Measurements from ENCODE around the gene GNB2. TPM values are rescaled to one million over a fixed set of nuclear protein-coding genes. Genes with fewer than 3 reads are reported as not detected.
A peak's percentile ranks its signal among the peaks of the same experiment; 100 is the strongest.

Gene GNB2
- 97.5 TPM for polyA plus RNA-seq (2012; ENCODE audit: low read depth, missing spikeins)

DNA sequence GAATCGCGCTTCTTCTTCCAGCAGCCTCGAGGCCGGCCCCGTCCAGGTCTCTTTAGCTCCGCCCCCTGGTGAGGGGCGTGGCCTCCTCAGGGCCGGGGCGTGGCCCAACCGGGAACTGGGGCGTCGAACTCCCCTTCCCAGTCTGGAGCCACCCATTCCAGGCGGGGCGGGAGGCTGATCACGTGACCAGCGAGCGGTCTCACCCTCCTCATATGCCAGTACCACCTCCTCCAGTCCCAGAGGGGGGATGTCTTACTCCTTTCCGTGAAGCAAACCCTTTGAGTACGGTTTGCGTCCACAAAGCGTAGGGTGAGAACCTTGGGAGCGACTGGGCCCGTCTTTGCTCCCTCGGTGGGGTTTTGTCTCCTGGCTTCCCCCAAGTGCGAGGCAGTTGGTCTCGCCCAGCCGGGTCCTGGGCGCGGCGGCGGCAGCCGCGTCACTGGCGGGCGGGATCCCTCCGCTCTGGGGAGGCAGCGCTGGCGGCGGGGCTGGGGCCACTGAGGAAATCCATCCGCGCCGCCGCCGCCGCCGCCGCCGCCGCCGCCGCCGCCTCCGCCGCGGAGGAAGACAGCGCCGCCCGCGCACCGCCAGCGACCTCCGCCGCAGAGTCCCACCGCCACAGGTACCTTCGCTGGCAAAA is at the start of gene GNB2:
TSS of gene GNB2 (plus strand) at position 439 of the 640 bp plus-strand sequence. CDS start 2,526 bp downstream, outside the sequence.
- DNase-seq (ENCODE audit: insufficient read length, low spot score): peak; percentile 91
- no peak for TF ChIP-seq PAX5 (IDR thresholded peaks at IDR 0.05; ENCODE audit: insufficient read depth, low read length, severe bottlenecking)
- peak; percentile 77 for TF ChIP-seq TAF1 (IDR thresholded peaks at IDR 0.05; ENCODE audit: low read depth, low read length)
- TF ChIP-seq POLR2AphosphoS5 (IDR thresholded peaks at IDR 0.05; ENCODE audit: low read depth, low read length): peak; percentile 52; the same call in 1 of the 2 replicates
- 0 out of 2 replicates have a peak, but pooled peaks have one; percentile 39 for TF ChIP-seq POU2F2 (IDR thresholded peaks at IDR 0.05; ENCODE audit: low read depth, low read length)
- TF ChIP-seq POLR2A (IDR thresholded peaks at IDR 0.05; ENCODE audit: low read depth, low read length): peak; percentile 62
- TF ChIP-seq SPI1 (IDR thresholded peaks at IDR 0.05; ENCODE audit: low read depth, low read length): no peak
- peak; percentile 98 for FAIRE-seq

DNA sequence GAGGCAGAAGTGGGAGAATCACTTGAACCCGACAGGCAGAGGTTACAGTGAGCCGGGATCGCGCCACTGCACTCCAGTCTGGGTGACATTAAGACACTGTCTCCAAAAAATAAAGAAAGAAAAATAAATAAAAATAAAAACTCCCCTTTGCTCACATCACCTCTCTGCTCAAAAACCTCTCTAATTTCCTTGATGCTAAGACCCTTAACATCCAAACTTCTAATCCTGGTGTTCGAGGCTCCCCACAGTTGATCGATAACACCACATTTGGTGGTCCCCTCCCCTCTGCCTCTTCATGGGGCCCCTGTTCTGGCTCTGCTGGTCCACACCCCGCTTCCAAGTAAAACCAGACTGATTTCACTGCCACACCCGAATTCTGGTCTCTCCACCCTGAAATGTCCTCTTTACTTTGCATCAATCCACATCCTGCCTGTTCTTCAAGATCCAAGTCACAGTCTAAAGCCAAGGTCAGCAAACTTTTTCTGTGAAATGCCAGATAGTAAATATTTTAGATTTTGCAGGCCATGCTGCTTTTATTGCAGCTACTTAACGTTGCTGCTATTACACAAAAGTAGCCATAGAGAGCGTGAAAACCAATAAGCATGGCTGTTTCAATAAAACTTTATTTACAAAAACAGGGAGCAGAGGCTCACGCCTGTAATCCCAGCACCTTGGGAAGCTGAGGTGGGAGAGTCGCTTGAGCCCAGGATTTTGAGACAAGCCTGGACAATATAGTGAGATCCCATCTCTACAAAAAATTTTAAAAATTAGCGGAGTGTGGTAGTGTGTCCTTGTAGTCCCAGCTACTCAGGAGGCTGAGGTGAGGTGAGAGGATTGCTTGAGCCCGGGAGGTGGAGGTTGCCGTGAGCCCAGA is 49.4 kb upstream of the GNB2 start:
- TF ChIP-seq SPI1 (IDR thresholded peaks at IDR 0.05; ENCODE audit: low read depth, low read length) (no peak), PAX5 (IDR thresholded peaks at IDR 0.05; ENCODE audit: insufficient read depth, low read length, severe bottlenecking) (no peak), POLR2AphosphoS5 (IDR thresholded peaks at IDR 0.05; ENCODE audit: low read depth, low read length) (no peak), POU2F2 (IDR thresholded peaks at IDR 0.05; ENCODE audit: low read depth, low read length) (no peak), POLR2A (IDR thresholded peaks at IDR 0.05; ENCODE audit: low read depth, low read length) (no peak), TAF1 (IDR thresholded peaks at IDR 0.05; ENCODE audit: low read depth, low read length) (no peak)
- no peak for DNase-seq (ENCODE audit: insufficient read length, low spot score)
- FAIRE-seq: no peak

DNA sequence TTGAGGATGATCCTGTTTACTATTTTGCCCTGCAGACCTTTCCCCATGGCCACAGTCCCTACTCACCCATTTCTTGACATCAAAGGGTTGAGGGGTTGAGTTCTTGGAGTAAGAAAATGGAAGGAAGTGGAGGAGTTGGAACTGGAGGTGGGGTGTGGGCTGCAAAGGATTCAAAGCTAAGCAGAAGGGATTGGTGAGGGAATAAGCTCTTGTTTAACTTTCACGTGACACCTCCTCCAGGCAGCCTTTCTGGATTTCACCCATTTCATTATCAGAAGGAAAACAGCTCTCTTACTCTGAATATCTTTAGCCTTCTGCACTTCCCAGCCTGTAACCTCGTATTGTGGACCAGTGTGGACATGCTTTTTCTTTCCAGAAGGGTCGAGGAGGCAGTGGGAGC is 47.5 kb upstream of the GNB2 start:
- no peak for FAIRE-seq
- DNase-seq (ENCODE audit: insufficient read length, low spot score): no peak
- TF ChIP-seq POLR2A (IDR thresholded peaks at IDR 0.05; ENCODE audit: low read depth, low read length) (no peak), TAF1 (IDR thresholded peaks at IDR 0.05; ENCODE audit: low read depth, low read length) (no peak), POU2F2 (IDR thresholded peaks at IDR 0.05; ENCODE audit: low read depth, low read length) (no peak), POLR2AphosphoS5 (IDR thresholded peaks at IDR 0.05; ENCODE audit: low read depth, low read length) (no peak), SPI1 (IDR thresholded peaks at IDR 0.05; ENCODE audit: low read depth, low read length) (no peak), PAX5 (IDR thresholded peaks at IDR 0.05; ENCODE audit: insufficient read depth, low read length, severe bottlenecking) (no peak)

DNA sequence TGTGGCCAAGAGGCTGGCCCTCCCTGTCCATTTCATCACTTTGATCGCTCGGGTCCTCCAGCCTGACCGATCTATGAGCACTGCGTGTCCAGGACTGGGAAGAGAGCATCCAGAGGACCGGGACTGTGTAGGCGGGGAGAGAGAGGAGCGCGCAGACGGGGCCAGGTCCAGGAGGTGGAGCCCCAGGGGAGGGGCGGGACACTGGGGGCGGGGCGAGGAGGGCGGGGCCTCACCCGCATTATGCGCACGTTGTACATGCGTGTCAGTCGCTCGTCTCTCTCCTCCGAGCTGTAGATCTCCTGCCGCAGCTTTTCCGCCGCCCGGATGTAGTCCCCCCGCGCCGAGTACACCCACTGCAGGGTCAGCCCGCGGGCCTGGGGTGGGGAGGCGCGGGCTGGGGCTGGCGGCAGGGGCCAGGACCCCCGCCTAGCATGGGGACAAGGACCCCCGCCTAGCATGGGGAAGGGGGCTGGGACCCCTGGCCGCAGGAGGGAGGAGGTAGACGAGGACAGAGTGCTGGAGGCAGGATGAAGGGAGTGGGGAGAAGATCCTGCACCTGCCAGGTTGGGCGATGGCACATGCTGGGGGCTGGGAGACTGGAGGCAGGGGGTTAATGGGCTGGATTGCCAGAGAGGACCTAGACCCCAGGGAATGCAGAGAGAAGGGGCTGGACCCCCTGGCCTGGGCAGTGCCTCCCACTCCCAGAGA is 46.9 kb upstream of the GNB2 start:
- peak; percentile 91 for FAIRE-seq
- TF ChIP-seq POLR2AphosphoS5 (IDR thresholded peaks at IDR 0.05; ENCODE audit: low read depth, low read length): no peak
- peak; percentile 59; the same call in 1 of the 2 replicates for TF ChIP-seq TAF1 (IDR thresholded peaks at IDR 0.05; ENCODE audit: low read depth, low read length)
- DNase-seq (ENCODE audit: insufficient read length, low spot score): peak; percentile 97

DNA sequence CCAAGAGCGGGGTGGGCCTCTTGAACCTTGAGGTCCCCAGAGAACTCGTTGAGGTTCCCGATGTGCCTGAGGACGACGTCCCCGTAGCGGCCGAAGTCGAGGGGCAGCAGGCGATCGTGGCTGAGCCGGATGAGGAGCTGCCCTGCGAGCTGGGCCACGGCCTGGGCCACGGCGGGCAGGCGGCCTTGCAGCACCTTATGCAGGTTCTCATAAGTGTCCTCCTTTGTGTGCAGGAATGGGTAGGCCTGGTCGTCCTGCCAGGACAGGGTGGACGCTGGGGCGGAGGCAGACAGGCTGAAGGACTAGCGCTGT is 46.3 kb upstream of the GNB2 start:
- FAIRE-seq: no peak
- DNase-seq (ENCODE audit: insufficient read length, low spot score): no peak
- TF ChIP-seq POLR2AphosphoS5 (IDR thresholded peaks at IDR 0.05; ENCODE audit: low read depth, low read length) (no peak), SPI1 (IDR thresholded peaks at IDR 0.05; ENCODE audit: low read depth, low read length) (no peak), POLR2A (IDR thresholded peaks at IDR 0.05; ENCODE audit: low read depth, low read length) (no peak), TAF1 (IDR thresholded peaks at IDR 0.05; ENCODE audit: low read depth, low read length) (no peak), POU2F2 (IDR thresholded peaks at IDR 0.05; ENCODE audit: low read depth, low read length) (no peak), PAX5 (IDR thresholded peaks at IDR 0.05; ENCODE audit: insufficient read depth, low read length, severe bottlenecking) (no peak)

DNA sequence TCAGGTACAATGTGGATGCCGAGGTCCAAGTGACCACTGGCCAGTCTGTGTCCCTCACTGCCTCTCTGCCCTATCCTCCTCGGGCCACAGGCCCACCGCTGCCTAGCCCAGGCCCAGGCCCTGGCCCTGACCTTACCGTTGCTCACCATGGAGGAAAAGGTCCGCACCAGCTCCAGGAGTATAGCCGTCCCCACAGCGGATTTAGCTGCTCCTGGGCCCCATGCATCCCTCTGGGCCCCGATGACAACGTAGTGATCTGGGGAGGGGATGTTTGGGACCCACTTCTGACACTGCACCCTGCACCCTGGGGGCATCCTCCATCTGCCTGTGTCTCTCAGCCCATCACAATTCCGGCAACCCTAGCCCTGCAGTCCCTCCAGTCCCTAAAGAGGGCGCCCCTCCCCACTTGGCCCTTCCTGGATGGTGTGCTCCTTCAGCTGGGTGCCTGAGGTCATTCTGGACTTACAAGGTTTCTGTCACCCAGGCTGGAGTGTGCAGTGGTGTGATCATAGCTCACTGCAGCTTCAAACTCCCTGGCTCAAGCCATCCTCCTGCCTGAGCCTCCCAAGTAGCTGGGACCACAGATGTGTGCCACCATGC is 44.3 kb upstream of the GNB2 start:
- FAIRE-seq: no peak
- TF ChIP-seq POU2F2 (IDR thresholded peaks at IDR 0.05; ENCODE audit: low read depth, low read length) (no peak), POLR2AphosphoS5 (IDR thresholded peaks at IDR 0.05; ENCODE audit: low read depth, low read length) (no peak), TAF1 (IDR thresholded peaks at IDR 0.05; ENCODE audit: low read depth, low read length) (no peak), SPI1 (IDR thresholded peaks at IDR 0.05; ENCODE audit: low read depth, low read length) (no peak), POLR2A (IDR thresholded peaks at IDR 0.05; ENCODE audit: low read depth, low read length) (no peak), PAX5 (IDR thresholded peaks at IDR 0.05; ENCODE audit: insufficient read depth, low read length, severe bottlenecking) (no peak)
- no peak for DNase-seq (ENCODE audit: insufficient read length, low spot score)

DNA sequence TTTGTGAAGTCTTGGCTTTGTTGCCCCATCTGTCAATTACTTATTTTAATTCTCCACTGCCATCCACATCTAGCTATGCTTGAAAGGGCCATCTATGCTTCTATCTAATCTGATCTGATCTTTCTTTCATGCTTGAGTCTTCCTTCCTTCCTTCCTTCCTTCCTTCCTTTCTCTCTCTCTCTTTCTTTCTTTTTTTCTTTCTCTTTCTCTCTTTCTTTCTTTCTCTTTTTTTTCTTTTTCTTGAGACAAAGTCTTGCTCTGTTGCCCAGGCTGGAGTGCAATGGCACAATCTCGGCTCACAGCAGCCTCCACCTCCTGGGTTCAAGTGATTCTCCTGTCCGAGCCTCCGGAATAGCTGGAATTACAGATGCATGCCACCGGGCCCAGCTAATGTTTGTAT is 43.5 kb upstream of the GNB2 start:
- TF ChIP-seq PAX5 (IDR thresholded peaks at IDR 0.05; ENCODE audit: insufficient read depth, low read length, severe bottlenecking) (no peak), TAF1 (IDR thresholded peaks at IDR 0.05; ENCODE audit: low read depth, low read length) (no peak), SPI1 (IDR thresholded peaks at IDR 0.05; ENCODE audit: low read depth, low read length) (no peak), POU2F2 (IDR thresholded peaks at IDR 0.05; ENCODE audit: low read depth, low read length) (no peak), POLR2A (IDR thresholded peaks at IDR 0.05; ENCODE audit: low read depth, low read length) (no peak), POLR2AphosphoS5 (IDR thresholded peaks at IDR 0.05; ENCODE audit: low read depth, low read length) (no peak)
- FAIRE-seq: no peak
- DNase-seq (ENCODE audit: insufficient read length, low spot score): no peak

DNA sequence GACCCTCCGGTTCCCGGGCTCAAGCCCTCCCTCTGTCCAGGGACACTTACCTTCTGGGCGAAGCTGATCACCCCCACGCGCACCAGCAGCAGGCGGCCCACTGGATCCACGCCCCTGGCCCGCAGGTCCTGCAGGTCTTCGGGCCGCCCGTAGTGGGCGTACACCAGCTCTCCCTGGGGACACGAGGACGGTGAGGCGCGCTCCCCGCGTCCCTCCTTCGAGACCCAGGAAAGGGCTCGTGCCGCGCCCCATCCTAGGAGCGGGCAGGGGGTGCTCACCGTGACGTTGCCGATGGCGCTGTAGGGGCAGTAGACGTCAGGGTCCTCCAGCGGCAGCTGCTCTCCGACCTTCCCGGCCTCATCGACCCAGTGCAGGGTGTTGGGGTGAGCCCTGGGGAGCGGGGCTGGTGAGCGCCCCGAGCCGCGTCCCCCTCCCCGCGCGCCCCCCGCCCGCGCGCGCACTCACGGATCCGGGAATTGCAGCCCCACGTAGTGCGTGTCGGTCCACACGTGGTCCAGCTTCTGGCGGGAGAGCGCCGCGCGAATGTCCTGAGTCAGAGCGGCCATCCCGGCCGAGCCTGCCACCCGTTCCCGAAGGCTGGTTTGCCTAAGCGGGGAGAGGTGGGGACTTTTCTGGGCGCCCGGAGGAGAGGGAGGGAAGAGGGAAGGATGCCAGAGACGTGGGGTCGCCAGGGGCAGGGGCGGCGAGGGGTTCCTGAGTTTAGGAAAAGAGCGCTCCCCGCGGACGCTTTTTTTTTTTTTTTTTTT is 40.4 kb upstream of the GNB2 start:
- TF ChIP-seq TAF1 (IDR thresholded peaks at IDR 0.05; ENCODE audit: low read depth, low read length): no peak
- no peak for TF ChIP-seq POLR2AphosphoS5 (IDR thresholded peaks at IDR 0.05; ENCODE audit: low read depth, low read length)
- no peak for TF ChIP-seq POLR2A (IDR thresholded peaks at IDR 0.05; ENCODE audit: low read depth, low read length)
- no peak for TF ChIP-seq SPI1 (IDR thresholded peaks at IDR 0.05; ENCODE audit: low read depth, low read length)
- no peak for TF ChIP-seq PAX5 (IDR thresholded peaks at IDR 0.05; ENCODE audit: insufficient read depth, low read length, severe bottlenecking)
- TF ChIP-seq POU2F2 (IDR thresholded peaks at IDR 0.05; ENCODE audit: low read depth, low read length): no peak
- no peak for DNase-seq (ENCODE audit: insufficient read length, low spot score)
- FAIRE-seq: peak; percentile 66
